K562 (cell line): ENCODE measurements around the gene FAM83E. TPM values are rescaled to one million over a fixed set of nuclear protein-coding genes. Genes with fewer than 3 reads are reported as not detected.

Source experiments
- ATF2 ChIP-seq: sonication (generic); formaldehyde crosslinking; IDR thresholded peaks from 2 replicates; pipeline ENCODE4 v1.8.1; 2022; ENCODE audit warnings: missing genetic modification reagents
- CBFB ChIP-seq: sonication (generic); formaldehyde crosslinking; IDR thresholded peaks from 2 replicates; pipeline ENCODE4 v1.4.0; 2020; ENCODE audit warnings: mild to moderate bottlenecking, missing genetic modification reagents
- CBX1 ChIP-seq: sonication (generic); IDR thresholded peaks from 2 replicates; pipeline ENCODE4 v1.6.1; 2016; ENCODE audit warnings: antibody characterized with exemption, low read depth, mild to moderate bottlenecking
- CEBPG ChIP-seq, 3 experiments: fragments of 200-800 bp in 1 of 3; sonication (Bioruptor generic) in 1 of 3; sonication (generic) in 1 of 3; formaldehyde crosslinking in 1 of 3; IDR thresholded peaks in 2 of 3; conservative IDR thresholded peaks in 1 of 3; 2 replicates each; pipeline versions ENCODE4 v1.6.1 to v1.8.0; 2016 to 2022; ENCODE audit warnings: missing compliant biosample characterization in 2 of 3, missing genetic modification characterization in 2 of 3, mild to moderate bottlenecking in 1 of 3, missing genetic modification reagents in 1 of 3
- DMBX1 ChIP-seq: fragments of 250-450 bp; sonication (Bioruptor Pico); IDR thresholded peaks from 2 replicates; pipeline ENCODE4 v1.8.0; 2022; ENCODE audit warnings: inconsistent platforms, mild to moderate bottlenecking, moderate library complexity, borderline replicate concordance
- HDAC3 ChIP-seq: fragments of 450-650 bp; IDR thresholded peaks from 2 replicates; pipeline ENCODE4 v1.6.1; 2018; ENCODE audit warnings: borderline replicate concordance, mild to moderate bottlenecking, moderate library complexity; ENCODE audit not compliant: partially characterized antibody
- NUFIP1 ChIP-seq: fragments of 450-650 bp; IDR thresholded peaks from 2 replicates; pipeline ENCODE4 v1.6.1; 2018; ENCODE audit not compliant: partially characterized antibody
- SFPQ ChIP-seq: fragments of 200-400 bp; formaldehyde crosslinking; IDR thresholded peaks from 2 replicates; pipeline ENCODE4 v1.6.1; 2017; ENCODE audit warnings: mild to moderate bottlenecking, low read depth, low read length, moderate library complexity
- XRCC4 ChIP-seq: IDR thresholded peaks from one replicate; pipeline ENCODE4 v1.6.1; 2011; ENCODE audit not compliant: insufficient read depth, insufficient read length; ENCODE audit errors: extremely low read depth
- ZNF277 ChIP-seq: fragments of 250-450 bp; sonication (Bioruptor Pico); IDR thresholded peaks from 2 replicates; pipeline ENCODE4 v1.8.0; 2022; ENCODE audit warnings: inconsistent platforms, mild to moderate bottlenecking, moderate library complexity, borderline replicate concordance
- ZNF3 ChIP-seq: fragments of 250-450 bp; sonication (Bioruptor Pico); IDR thresholded peaks from 2 replicates; pipeline ENCODE4 v1.5.0; 2021; ENCODE audit warnings: mild to moderate bottlenecking, moderate library complexity
- ZNF655 ChIP-seq: fragments of 250-450 bp; sonication (Bioruptor Pico); IDR thresholded peaks from 2 replicates; pipeline ENCODE4 v1.5.0; 2021
- polyA plus RNA-seq, 8 experiments: library from polyadenylated mRNA; depleted of rRNA in 4 of 8; stranded (reverse) in 5 of 8; unstranded in 3 of 8; fragments of >200 nt; fragmentation: Nextera tagmentation in 2 of 8; fragmentation: Illumina TruSeq in 1 of 8; extraction: Ambion mirVana in 2 of 8; extraction: Trizol in 1 of 8; gene quantifications; 2 replicates each; pipeline versions ENCODE4 v1.2.1 to v1.2.3, GENCODE V29; 2011 to 2014; ENCODE audit warnings: inconsistent platforms in 1 of 8, missing spikeins in 1 of 8
- total RNA-seq, 7 experiments: library from RNA; depleted of rRNA in 6 of 7; stranded (reverse); fragments of >200 nt in 6 of 7; fragmentation: Illumina TruSeq in 2 of 7; extraction: Trizol in 2 of 7; gene quantifications; 2 replicates each; pipeline versions ENCODE4 v1.2.1 to v1.2.3, GENCODE V29; 2011 to 2021; ENCODE audit warnings: low replicate concordance in 1 of 7
- TF ChIP-seq, protein P1 (sequence below): sonication (generic); formaldehyde crosslinking; IDR thresholded peaks from 2 replicates; pipeline ENCODE4 v1.8.0; 2023; ENCODE audit warnings: mild to moderate bottlenecking, missing genetic modification reagents
- TF ChIP-seq, protein P2 (sequence below): sonication (generic); formaldehyde crosslinking; IDR thresholded peaks from 2 replicates; pipeline ENCODE4 v1.8.1; 2022; ENCODE audit warnings: missing genetic modification reagents

The FAM83E gene
- total and polyA plus RNA-seq, 9 of the 15 experiments (the other 6 are each of a cell fraction or from before 2014, with no cell fraction given) = 0.15 to 0.87 (median 0.29) TPM; not detected in 4

- TF ChIP-seq ZNF277 (CRISPR knock-in tag) (no peak), XRCC4 (no peak), SFPQ (no peak), DMBX1 (CRISPR knock-in tag) (no peak), ZNF3 (CRISPR knock-in tag) (no peak), HDAC3 (no peak), CBX1 (no peak), ATF2 (CRISPR knock-in tag) (no peak), ZNF655 (no peak), CBFB (CRISPR knock-in tag) (no peak), CEBPG (CRISPR knock-in tag; IDR thresholded peaks at IDR 0.05) (no peak), CEBPG (tag; conservative IDR thresholded peaks at IDR 0.05 in 1 of 2, IDR thresholded peaks at IDR 0.05 in 1 of 2) (no peak), NUFIP1 (no peak)
- TF ChIP-seq, protein P1, sequence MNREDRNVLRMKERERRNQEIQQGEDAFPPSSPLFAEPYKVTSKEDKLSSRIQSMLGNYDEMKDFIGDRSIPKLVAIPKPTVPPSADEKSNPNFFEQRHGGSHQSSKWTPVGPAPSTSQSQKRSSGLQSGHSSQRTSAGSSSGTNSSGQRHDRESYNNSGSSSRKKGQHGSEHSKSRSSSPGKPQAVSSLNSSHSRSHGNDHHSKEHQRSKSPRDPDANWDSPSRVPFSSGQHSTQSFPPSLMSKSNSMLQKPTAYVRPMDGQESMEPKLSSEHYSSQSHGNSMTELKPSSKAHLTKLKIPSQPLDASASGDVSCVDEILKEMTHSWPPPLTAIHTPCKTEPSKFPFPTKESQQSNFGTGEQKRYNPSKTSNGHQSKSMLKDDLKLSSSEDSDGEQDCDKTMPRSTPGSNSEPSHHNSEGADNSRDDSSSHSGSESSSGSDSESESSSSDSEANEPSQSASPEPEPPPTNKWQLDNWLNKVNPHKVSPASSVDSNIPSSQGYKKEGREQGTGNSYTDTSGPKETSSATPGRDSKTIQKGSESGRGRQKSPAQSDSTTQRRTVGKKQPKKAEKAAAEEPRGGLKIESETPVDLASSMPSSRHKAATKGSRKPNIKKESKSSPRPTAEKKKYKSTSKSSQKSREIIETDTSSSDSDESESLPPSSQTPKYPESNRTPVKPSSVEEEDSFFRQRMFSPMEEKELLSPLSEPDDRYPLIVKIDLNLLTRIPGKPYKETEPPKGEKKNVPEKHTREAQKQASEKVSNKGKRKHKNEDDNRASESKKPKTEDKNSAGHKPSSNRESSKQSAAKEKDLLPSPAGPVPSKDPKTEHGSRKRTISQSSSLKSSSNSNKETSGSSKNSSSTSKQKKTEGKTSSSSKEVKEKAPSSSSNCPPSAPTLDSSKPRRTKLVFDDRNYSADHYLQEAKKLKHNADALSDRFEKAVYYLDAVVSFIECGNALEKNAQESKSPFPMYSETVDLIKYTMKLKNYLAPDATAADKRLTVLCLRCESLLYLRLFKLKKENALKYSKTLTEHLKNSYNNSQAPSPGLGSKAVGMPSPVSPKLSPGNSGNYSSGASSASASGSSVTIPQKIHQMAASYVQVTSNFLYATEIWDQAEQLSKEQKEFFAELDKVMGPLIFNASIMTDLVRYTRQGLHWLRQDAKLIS (CRISPR knock-in tag) = peak; percentile 6; the same call in 1 of the 2 replicates
- TF ChIP-seq, protein P2, sequence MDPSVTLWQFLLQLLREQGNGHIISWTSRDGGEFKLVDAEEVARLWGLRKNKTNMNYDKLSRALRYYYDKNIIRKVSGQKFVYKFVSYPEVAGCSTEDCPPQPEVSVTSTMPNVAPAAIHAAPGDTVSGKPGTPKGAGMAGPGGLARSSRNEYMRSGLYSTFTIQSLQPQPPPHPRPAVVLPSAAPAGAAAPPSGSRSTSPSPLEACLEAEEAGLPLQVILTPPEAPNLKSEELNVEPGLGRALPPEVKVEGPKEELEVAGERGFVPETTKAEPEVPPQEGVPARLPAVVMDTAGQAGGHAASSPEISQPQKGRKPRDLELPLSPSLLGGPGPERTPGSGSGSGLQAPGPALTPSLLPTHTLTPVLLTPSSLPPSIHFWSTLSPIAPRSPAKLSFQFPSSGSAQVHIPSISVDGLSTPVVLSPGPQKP (CRISPR knock-in tag) = no peak
Observed at GRCh38 chr19:48634424-48635262, 19.8 kb upstream of the FAM83E start (continued).
